WTC11 (cell line): ENCODE results near the gene EXOC4. TPM values are rescaled to one million over a fixed set of nuclear protein-coding genes. Genes with fewer than 3 reads are reported as not detected.

ENCODE experiments used
- ATAC-seq: fragments of 200-7000 bp; cut with Tn5 transposase; 2 replicates; pipeline ENCODE4 v1.10.0; 2021; ENCODE audit warnings: mild to moderate bottlenecking, moderate library complexity
- CTCF ChIA-PET: fragments of 300-600 bp; sonication (Branson Sonifier 250); formaldehyde crosslinking; loops from one replicate; lab custom pipeline; 2021; ENCODE audit warnings: antibody characterized with exemption; lab: Charles Lee
- POLR2A ChIA-PET: fragments of 350-600 bp; sonication (Branson Sonifier 250); formaldehyde crosslinking; loops from one replicate; lab custom pipeline; 2021; ENCODE audit warnings: antibody characterized with exemption; lab: Charles Lee
- DNase-seq: peaks from one replicate; pipeline ENCODE4 v3.0.0; 2021; ENCODE audit warnings: low spot score
- H3K27ac Mint-ChIP-seq: 2 replicates; pipeline ENCODE4 v1.8.0; 2021; ENCODE audit warnings: mixed read lengths
- H3K27me3 Mint-ChIP-seq: 2 replicates; pipeline ENCODE4 v1.8.0; 2021; ENCODE audit warnings: low read depth, mild to moderate bottlenecking, moderate library complexity, mixed read lengths
- H3K36me3 Mint-ChIP-seq: 2 replicates; pipeline ENCODE4 v1.8.0; 2021; ENCODE audit warnings: mixed read lengths
- H3K4me1 Mint-ChIP-seq: 2 replicates; pipeline ENCODE4 v1.8.0; 2022; ENCODE audit warnings: mixed read lengths
- H3K4me3 Mint-ChIP-seq: 2 replicates; pipeline ENCODE4 v1.8.0; 2021; ENCODE audit warnings: mild to moderate bottlenecking, moderate library complexity, mixed read lengths
- H3K9me3 Mint-ChIP-seq: 2 replicates; pipeline ENCODE4 v1.8.0; 2021; ENCODE audit warnings: mixed read lengths
- NFE2L1 ChIP-seq: sonication (generic); formaldehyde crosslinking; IDR thresholded peaks from 2 replicates; pipeline ENCODE4 v1.8.1; 2023; ENCODE audit warnings: missing genetic modification reagents
- NR2C2 ChIP-seq: sonication (generic); formaldehyde crosslinking; IDR thresholded peaks from 2 replicates; pipeline ENCODE4 v1.8.0; 2022; ENCODE audit warnings: mild to moderate bottlenecking, missing genetic modification reagents
- SOX15 ChIP-seq: fragments of 250-450 bp; sonication (Bioruptor Pico); IDR thresholded peaks from 2 replicates; pipeline ENCODE4 v1.9.0; 2021; ENCODE audit warnings: mild to moderate bottlenecking
- TEAD4 ChIP-seq: sonication (generic); formaldehyde crosslinking; IDR thresholded peaks from 2 replicates; pipeline ENCODE4 v1.8.0; 2022; ENCODE audit warnings: mild to moderate bottlenecking, missing genetic modification reagents
- ZNF317 ChIP-seq: sonication (generic); formaldehyde crosslinking; IDR thresholded peaks from 2 replicates; pipeline ENCODE4 v1.8.1; 2023; ENCODE audit warnings: low read depth, mild to moderate bottlenecking, moderate library complexity, missing genetic modification reagents, borderline replicate concordance
- ZNF416 ChIP-seq: fragments of 250-450 bp; sonication (Bioruptor Pico); IDR thresholded peaks from 2 replicates; pipeline ENCODE4 v1.9.0; 2021; ENCODE audit warnings: mild to moderate bottlenecking, inconsistent platforms
- total RNA-seq: library from RNA; stranded (reverse); gene quantifications from 3 replicates; pipeline ENCODE4 v1.2.3, GENCODE V29; 2021
- TF ChIP-seq, protein P1 (sequence below): sonication (generic); formaldehyde crosslinking; IDR thresholded peaks from 2 replicates; pipeline ENCODE4 v1.8.0; 2022; ENCODE audit warnings: mild to moderate bottlenecking, missing genetic modification reagents
- TF ChIP-seq, protein P2 (sequence below): sonication (generic); formaldehyde crosslinking; IDR thresholded peaks from 2 replicates; pipeline ENCODE4 v1.8.1; 2022; ENCODE audit warnings: low read depth, missing genetic modification reagents, borderline replicate concordance
- TF ChIP-seq, protein P3 (sequence below): sonication (generic); formaldehyde crosslinking; IDR thresholded peaks from 2 replicates; pipeline ENCODE4 v1.8.1; 2023; ENCODE audit warnings: mild to moderate bottlenecking, missing genetic modification reagents, borderline replicate concordance
- TF ChIP-seq, protein P4 (sequence below): fragments of 250-450 bp; sonication (Bioruptor Pico); IDR thresholded peaks from 2 replicates; pipeline ENCODE4 v1.9.0; 2021; ENCODE audit warnings: mild to moderate bottlenecking, borderline replicate concordance
- TF ChIP-seq, protein P5 (sequence below): sonication (generic); formaldehyde crosslinking; IDR thresholded peaks from 2 replicates; pipeline ENCODE4 v1.8.1; 2022; ENCODE audit warnings: low read depth, mild to moderate bottlenecking, moderate library complexity, missing genetic modification reagents, borderline replicate concordance
- TF ChIP-seq, protein P6 (sequence below): fragments of 250-450 bp; sonication (Bioruptor Pico); IDR thresholded peaks from 2 replicates; pipeline ENCODE4 v1.8.0; 2021; ENCODE audit warnings: mild to moderate bottlenecking
- TF ChIP-seq, protein P7 (sequence below): fragments of 250-450 bp; sonication (Bioruptor Pico); IDR thresholded peaks from 2 replicates; pipeline ENCODE4 v1.9.0; 2021; ENCODE audit warnings: mild to moderate bottlenecking
- TF ChIP-seq, protein P8 (sequence below): sonication (generic); formaldehyde crosslinking; IDR thresholded peaks from 2 replicates; pipeline ENCODE4 v1.8.1; 2023; ENCODE audit warnings: mild to moderate bottlenecking, missing genetic modification reagents, moderate library complexity
- TF ChIP-seq, protein P9 (sequence below): fragments of 200-600 bp; IDR thresholded peaks from 2 replicates; pipeline ENCODE4 v1.8.0; 2022; ENCODE audit warnings: antibody characterized with exemption

Gene EXOC4
- total RNA-seq, 1 experiment from 2014 or later: 62.0 TPM

DNA sequence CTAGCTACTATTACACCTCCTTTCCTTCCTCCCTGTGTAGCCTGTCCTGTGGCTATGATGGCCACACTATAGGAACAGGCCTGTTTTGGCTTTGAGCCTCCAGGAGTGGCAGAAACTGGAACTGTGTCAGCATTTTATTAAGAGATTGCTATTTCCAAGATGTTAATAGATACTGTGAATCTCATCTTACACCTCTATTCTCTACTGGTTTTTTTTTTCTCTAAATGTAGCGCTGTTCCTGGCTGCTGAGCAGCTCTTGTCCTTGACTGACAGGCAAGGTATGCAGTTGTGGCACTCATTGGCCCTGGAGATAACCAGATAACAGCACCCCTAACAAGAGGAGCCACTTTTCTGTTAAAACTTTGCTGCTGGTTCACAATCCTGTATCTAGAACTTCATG is 119.5 kb downstream of the EXOC4 start (continued):
- no peak for TF ChIP-seq TEAD4 (CRISPR knock-in tag)
- TF ChIP-seq, protein P1, sequence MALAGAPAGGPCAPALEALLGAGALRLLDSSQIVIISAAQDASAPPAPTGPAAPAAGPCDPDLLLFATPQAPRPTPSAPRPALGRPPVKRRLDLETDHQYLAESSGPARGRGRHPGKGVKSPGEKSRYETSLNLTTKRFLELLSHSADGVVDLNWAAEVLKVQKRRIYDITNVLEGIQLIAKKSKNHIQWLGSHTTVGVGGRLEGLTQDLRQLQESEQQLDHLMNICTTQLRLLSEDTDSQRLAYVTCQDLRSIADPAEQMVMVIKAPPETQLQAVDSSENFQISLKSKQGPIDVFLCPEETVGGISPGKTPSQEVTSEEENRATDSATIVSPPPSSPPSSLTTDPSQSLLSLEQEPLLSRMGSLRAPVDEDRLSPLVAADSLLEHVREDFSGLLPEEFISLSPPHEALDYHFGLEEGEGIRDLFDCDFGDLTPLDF (CRISPR knock-in tag): no peak
- TF ChIP-seq, all 79 proteins: peak for 0

DNA sequence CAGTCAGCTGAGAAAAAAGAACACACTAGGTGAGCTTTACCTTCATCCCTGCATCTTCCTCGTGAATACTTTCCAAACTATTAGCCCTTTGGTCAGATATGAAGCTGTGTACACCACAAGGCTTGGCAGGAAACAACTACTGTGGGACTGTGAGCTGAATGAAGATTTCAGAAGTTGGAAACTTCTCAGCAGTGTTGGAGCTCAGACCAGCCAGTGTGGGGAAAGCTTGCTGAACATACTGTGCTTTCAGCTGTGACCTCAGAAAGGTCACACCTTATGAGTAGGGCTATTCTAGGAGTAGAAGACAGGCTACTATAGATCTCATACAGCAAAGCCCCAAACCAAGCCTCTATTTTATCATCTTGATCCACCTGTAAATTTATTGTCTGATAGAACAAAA is 123.6 kb downstream of the EXOC4 start:
- no peaks in the 10 kb centered on the region for H3K27me3 Mint-ChIP-seq
- ChIA-PET POLR2A (no interaction called here), CTCF (no interaction called here)
- H3K36me3 Mint-ChIP-seq: peaks cover 14% of the 10 kb centered on the region
- H3K4me1 Mint-ChIP-seq: peaks cover 11% of the 10 kb centered on the region
- DNase-seq (no peak), ATAC-seq (no peak)
- no peak overlapping the region for H3K27ac Mint-ChIP-seq
- peaks cover 11% of the 10 kb centered on the region for H3K9me3 Mint-ChIP-seq
- H3K4me3 Mint-ChIP-seq: no peak overlapping the region
- TF ChIP-seq, protein P2, sequence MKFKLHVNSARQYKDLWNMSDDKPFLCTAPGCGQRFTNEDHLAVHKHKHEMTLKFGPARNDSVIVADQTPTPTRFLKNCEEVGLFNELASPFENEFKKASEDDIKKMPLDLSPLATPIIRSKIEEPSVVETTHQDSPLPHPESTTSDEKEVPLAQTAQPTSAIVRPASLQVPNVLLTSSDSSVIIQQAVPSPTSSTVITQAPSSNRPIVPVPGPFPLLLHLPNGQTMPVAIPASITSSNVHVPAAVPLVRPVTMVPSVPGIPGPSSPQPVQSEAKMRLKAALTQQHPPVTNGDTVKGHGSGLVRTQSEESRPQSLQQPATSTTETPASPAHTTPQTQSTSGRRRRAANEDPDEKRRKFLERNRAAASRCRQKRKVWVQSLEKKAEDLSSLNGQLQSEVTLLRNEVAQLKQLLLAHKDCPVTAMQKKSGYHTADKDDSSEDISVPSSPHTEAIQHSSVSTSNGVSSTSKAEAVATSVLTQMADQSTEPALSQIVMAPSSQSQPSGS: no peak
- TF ChIP-seq ZNF416 (CRISPR knock-in tag): no peak
- TF ChIP-seq, protein P3, sequence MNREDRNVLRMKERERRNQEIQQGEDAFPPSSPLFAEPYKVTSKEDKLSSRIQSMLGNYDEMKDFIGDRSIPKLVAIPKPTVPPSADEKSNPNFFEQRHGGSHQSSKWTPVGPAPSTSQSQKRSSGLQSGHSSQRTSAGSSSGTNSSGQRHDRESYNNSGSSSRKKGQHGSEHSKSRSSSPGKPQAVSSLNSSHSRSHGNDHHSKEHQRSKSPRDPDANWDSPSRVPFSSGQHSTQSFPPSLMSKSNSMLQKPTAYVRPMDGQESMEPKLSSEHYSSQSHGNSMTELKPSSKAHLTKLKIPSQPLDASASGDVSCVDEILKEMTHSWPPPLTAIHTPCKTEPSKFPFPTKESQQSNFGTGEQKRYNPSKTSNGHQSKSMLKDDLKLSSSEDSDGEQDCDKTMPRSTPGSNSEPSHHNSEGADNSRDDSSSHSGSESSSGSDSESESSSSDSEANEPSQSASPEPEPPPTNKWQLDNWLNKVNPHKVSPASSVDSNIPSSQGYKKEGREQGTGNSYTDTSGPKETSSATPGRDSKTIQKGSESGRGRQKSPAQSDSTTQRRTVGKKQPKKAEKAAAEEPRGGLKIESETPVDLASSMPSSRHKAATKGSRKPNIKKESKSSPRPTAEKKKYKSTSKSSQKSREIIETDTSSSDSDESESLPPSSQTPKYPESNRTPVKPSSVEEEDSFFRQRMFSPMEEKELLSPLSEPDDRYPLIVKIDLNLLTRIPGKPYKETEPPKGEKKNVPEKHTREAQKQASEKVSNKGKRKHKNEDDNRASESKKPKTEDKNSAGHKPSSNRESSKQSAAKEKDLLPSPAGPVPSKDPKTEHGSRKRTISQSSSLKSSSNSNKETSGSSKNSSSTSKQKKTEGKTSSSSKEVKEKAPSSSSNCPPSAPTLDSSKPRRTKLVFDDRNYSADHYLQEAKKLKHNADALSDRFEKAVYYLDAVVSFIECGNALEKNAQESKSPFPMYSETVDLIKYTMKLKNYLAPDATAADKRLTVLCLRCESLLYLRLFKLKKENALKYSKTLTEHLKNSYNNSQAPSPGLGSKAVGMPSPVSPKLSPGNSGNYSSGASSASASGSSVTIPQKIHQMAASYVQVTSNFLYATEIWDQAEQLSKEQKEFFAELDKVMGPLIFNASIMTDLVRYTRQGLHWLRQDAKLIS (CRISPR knock-in tag): no peak
- TF ChIP-seq, protein P4, sequence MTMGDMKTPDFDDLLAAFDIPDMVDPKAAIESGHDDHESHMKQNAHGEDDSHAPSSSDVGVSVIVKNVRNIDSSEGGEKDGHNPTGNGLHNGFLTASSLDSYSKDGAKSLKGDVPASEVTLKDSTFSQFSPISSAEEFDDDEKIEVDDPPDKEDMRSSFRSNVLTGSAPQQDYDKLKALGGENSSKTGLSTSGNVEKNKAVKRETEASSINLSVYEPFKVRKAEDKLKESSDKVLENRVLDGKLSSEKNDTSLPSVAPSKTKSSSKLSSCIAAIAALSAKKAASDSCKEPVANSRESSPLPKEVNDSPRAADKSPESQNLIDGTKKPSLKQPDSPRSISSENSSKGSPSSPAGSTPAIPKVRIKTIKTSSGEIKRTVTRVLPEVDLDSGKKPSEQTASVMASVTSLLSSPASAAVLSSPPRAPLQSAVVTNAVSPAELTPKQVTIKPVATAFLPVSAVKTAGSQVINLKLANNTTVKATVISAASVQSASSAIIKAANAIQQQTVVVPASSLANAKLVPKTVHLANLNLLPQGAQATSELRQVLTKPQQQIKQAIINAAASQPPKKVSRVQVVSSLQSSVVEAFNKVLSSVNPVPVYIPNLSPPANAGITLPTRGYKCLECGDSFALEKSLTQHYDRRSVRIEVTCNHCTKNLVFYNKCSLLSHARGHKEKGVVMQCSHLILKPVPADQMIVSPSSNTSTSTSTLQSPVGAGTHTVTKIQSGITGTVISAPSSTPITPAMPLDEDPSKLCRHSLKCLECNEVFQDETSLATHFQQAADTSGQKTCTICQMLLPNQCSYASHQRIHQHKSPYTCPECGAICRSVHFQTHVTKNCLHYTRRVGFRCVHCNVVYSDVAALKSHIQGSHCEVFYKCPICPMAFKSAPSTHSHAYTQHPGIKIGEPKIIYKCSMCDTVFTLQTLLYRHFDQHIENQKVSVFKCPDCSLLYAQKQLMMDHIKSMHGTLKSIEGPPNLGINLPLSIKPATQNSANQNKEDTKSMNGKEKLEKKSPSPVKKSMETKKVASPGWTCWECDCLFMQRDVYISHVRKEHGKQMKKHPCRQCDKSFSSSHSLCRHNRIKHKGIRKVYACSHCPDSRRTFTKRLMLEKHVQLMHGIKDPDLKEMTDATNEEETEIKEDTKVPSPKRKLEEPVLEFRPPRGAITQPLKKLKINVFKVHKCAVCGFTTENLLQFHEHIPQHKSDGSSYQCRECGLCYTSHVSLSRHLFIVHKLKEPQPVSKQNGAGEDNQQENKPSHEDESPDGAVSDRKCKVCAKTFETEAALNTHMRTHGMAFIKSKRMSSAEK (CRISPR knock-in tag): no peak
- no peak for TF ChIP-seq SOX15
- TF ChIP-seq, protein P5, sequence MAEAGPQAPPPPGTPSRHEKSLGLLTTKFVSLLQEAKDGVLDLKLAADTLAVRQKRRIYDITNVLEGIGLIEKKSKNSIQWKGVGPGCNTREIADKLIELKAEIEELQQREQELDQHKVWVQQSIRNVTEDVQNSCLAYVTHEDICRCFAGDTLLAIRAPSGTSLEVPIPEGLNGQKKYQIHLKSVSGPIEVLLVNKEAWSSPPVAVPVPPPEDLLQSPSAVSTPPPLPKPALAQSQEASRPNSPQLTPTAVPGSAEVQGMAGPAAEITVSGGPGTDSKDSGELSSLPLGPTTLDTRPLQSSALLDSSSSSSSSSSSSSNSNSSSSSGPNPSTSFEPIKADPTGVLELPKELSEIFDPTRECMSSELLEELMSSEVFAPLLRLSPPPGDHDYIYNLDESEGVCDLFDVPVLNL (CRISPR knock-in tag): no peak
- no peak for TF ChIP-seq ZNF317 (CRISPR knock-in tag)
- TF ChIP-seq, protein P6, sequence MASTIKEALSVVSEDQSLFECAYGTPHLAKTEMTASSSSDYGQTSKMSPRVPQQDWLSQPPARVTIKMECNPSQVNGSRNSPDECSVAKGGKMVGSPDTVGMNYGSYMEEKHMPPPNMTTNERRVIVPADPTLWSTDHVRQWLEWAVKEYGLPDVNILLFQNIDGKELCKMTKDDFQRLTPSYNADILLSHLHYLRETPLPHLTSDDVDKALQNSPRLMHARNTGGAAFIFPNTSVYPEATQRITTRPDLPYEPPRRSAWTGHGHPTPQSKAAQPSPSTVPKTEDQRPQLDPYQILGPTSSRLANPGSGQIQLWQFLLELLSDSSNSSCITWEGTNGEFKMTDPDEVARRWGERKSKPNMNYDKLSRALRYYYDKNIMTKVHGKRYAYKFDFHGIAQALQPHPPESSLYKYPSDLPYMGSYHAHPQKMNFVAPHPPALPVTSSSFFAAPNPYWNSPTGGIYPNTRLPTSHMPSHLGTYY (CRISPR knock-in tag): no peak
- TF ChIP-seq, protein P7, sequence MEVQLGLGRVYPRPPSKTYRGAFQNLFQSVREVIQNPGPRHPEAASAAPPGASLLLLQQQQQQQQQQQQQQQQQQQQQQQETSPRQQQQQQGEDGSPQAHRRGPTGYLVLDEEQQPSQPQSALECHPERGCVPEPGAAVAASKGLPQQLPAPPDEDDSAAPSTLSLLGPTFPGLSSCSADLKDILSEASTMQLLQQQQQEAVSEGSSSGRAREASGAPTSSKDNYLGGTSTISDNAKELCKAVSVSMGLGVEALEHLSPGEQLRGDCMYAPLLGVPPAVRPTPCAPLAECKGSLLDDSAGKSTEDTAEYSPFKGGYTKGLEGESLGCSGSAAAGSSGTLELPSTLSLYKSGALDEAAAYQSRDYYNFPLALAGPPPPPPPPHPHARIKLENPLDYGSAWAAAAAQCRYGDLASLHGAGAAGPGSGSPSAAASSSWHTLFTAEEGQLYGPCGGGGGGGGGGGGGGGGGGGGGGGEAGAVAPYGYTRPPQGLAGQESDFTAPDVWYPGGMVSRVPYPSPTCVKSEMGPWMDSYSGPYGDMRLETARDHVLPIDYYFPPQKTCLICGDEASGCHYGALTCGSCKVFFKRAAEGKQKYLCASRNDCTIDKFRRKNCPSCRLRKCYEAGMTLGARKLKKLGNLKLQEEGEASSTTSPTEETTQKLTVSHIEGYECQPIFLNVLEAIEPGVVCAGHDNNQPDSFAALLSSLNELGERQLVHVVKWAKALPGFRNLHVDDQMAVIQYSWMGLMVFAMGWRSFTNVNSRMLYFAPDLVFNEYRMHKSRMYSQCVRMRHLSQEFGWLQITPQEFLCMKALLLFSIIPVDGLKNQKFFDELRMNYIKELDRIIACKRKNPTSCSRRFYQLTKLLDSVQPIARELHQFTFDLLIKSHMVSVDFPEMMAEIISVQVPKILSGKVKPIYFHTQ (CRISPR knock-in tag): no peak
- no peak for TF ChIP-seq NFE2L1 (CRISPR knock-in tag)
- TF ChIP-seq, protein P8, sequence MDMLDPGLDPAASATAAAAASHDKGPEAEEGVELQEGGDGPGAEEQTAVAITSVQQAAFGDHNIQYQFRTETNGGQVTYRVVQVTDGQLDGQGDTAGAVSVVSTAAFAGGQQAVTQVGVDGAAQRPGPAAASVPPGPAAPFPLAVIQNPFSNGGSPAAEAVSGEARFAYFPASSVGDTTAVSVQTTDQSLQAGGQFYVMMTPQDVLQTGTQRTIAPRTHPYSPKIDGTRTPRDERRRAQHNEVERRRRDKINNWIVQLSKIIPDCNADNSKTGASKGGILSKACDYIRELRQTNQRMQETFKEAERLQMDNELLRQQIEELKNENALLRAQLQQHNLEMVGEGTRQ (CRISPR knock-in tag): no peak
- TF ChIP-seq, protein P9, sequence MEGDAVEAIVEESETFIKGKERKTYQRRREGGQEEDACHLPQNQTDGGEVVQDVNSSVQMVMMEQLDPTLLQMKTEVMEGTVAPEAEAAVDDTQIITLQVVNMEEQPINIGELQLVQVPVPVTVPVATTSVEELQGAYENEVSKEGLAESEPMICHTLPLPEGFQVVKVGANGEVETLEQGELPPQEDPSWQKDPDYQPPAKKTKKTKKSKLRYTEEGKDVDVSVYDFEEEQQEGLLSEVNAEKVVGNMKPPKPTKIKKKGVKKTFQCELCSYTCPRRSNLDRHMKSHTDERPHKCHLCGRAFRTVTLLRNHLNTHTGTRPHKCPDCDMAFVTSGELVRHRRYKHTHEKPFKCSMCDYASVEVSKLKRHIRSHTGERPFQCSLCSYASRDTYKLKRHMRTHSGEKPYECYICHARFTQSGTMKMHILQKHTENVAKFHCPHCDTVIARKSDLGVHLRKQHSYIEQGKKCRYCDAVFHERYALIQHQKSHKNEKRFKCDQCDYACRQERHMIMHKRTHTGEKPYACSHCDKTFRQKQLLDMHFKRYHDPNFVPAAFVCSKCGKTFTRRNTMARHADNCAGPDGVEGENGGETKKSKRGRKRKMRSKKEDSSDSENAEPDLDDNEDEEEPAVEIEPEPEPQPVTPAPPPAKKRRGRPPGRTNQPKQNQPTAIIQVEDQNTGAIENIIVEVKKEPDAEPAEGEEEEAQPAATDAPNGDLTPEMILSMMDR: no peak
- TF ChIP-seq NR2C2 (CRISPR knock-in tag): no peak
